Upper lobe of left lung (tissue), 6 donors: ENCODE measurements around the gene ZNF839. TPM values are rescaled to one million over a fixed set of nuclear protein-coding genes. Genes with fewer than 3 reads are reported as not detected.

ENCODE experiments used
- ATAC-seq, 2 donors: fragments of 200-7000 bp; cut with Tn5 transposase; one replicate each; pipeline ENCODE4 v1.9.1; 2022; ENCODE audit warnings: mild to moderate bottlenecking in 2 of 2, moderate library complexity in 2 of 2; ENCODE audit not compliant: low FRiP score in 2 of 2
- DNase-seq, 2 donors: peaks; one replicate each; pipeline ENCODE4 v3.0.0-alpha.2; 2019 to 2020
- H3K27ac ChIP-seq, 4 donors: fragments of 200-600 bp; sonication (generic); one replicate each; pipeline ENCODE4 v1.5.1; 2016 to 2019
- H3K27me3 ChIP-seq, 4 donors: fragments of 200-600 bp; sonication (generic); one replicate each; pipeline ENCODE4 v1.5.1; 2017 to 2019
- H3K36me3 ChIP-seq, 4 donors: fragments of 200-600 bp; sonication (generic); one replicate each; pipeline ENCODE4 v1.5.1; 2016 to 2019
- H3K4me1 ChIP-seq, 4 donors: fragments of 200-600 bp; sonication (generic); one replicate each; pipeline ENCODE4 v1.5.1; 2018 to 2019
- H3K4me3 ChIP-seq, 4 donors: fragments of 200-600 bp; sonication (generic); one replicate each; pipeline ENCODE4 v1.5.1; 2017 to 2019; ENCODE audit warnings: mild to moderate bottlenecking in 2 of 4, moderate library complexity in 1 of 4
- H3K9me3 ChIP-seq, 4 donors: fragments of 200-600 bp; sonication (generic); one replicate each; pipeline ENCODE4 v1.5.1; 2018 to 2019
- EP300 ChIP-seq, 4 donors: sonication (generic); formaldehyde crosslinking; IDR thresholded peaks; one replicate each; pipeline ENCODE4 v1.5.1; 2017; ENCODE audit warnings: antibody characterized with exemption in 4 of 4, control low read depth in 2 of 4
- POLR2A ChIP-seq, 4 donors: fragments of 450-650 bp; IDR thresholded peaks; one replicate each; pipeline ENCODE4 v1.5.1; 2016 to 2017; ENCODE audit warnings: antibody characterized with exemption in 4 of 4, mild to moderate bottlenecking in 2 of 4
- POLR2AphosphoS5 ChIP-seq, 2 donors: sonication (generic); formaldehyde crosslinking; IDR thresholded peaks; one replicate each; pipeline ENCODE4 v1.5.1; 2017; ENCODE audit warnings: antibody characterized with exemption in 2 of 2
- WGBS, 2 donors: methylation state at CpG; one replicate each; pipeline ENCODE4 v1.1.5; 2017 to 2018; 5-methylcytosine and 5-hydroxymethylcytosine counted together
- total RNA-seq, 6 donors: library from RNA; depleted of rRNA in 4 of 6; stranded (reverse); fragments of >200 nt in 4 of 6; gene quantifications; one replicate each; pipeline versions ENCODE4 v1.1.0 to v1.2.1, GENCODE V29; 2016 to 2021
- TF ChIP-seq, protein P1 (sequence below), 6 experiments: fragments of 450-650 bp in 4 of 6; fragments of 200-600 bp in 2 of 6; sonication (generic) in 2 of 6; IDR thresholded peaks; one replicate each; pipeline ENCODE4 v1.5.1; 2016 to 2019; ENCODE audit warnings: antibody characterized with exemption in 6 of 6
- donor health status: DM: no; HTN: no; CAD: no; lungs with moderate emphysema.
- donor health status: DM: no; HTN: yes; CAD: no; lungs with severe emphysema.

Gene ZNF839
- total RNA-seq, 6 donors from 2014 or later, result 8.7 to 37.7 (median 14.1) TPM

DNA sequence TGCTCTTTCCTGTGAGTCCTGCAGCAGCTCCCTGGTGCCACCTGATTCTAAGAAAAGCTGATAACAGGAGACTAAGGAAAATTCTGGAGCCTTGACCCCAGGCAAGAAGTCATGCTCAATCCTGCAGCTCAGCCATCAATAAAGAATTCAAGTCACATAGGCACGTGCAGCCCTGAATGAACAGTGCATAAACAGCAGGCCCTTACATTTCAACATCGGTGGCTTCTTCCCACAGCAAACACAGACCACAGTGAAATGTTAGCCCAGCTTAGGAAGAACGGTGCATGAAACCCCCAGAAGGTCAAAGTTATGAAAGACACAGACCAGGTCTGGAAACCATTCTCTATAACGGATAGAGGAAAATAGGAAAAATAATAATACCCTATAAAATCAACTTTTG is 32.7 kb downstream of the ZNF839 start:
- WGBS, 2 donors, result 79 to 87% methylated on average over 4 of the region's 4 CpGs
- Histone ChIP-seq H3K9me3 (no peaks in the 10 kb centered on the region), H3K27me3 (no peaks in the 10 kb centered on the region), H3K4me1 (peaks cover 0 to 19% (median 15%) of the 10 kb centered on the region in 4 donors), H3K4me3 (no peak overlapping the region), H3K36me3 (peaks cover 25 to 83% (median 55%) of the 10 kb centered on the region in 4 donors), H3K27ac (peak overlapping the region; percentile 9 to 79 (median 68))
- no peak for DNase-seq
- TF ChIP-seq POLR2AphosphoS5 (IDR thresholded peaks at IDR 0.05) (no peak), POLR2A (IDR thresholded peaks at IDR 0.05) (no peak), EP300 (IDR thresholded peaks at IDR 0.05) (no peak)
- TF ChIP-seq, protein P1, sequence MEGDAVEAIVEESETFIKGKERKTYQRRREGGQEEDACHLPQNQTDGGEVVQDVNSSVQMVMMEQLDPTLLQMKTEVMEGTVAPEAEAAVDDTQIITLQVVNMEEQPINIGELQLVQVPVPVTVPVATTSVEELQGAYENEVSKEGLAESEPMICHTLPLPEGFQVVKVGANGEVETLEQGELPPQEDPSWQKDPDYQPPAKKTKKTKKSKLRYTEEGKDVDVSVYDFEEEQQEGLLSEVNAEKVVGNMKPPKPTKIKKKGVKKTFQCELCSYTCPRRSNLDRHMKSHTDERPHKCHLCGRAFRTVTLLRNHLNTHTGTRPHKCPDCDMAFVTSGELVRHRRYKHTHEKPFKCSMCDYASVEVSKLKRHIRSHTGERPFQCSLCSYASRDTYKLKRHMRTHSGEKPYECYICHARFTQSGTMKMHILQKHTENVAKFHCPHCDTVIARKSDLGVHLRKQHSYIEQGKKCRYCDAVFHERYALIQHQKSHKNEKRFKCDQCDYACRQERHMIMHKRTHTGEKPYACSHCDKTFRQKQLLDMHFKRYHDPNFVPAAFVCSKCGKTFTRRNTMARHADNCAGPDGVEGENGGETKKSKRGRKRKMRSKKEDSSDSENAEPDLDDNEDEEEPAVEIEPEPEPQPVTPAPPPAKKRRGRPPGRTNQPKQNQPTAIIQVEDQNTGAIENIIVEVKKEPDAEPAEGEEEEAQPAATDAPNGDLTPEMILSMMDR (IDR thresholded peaks at IDR 0.05), result no peak
- no peak for ATAC-seq

DNA sequence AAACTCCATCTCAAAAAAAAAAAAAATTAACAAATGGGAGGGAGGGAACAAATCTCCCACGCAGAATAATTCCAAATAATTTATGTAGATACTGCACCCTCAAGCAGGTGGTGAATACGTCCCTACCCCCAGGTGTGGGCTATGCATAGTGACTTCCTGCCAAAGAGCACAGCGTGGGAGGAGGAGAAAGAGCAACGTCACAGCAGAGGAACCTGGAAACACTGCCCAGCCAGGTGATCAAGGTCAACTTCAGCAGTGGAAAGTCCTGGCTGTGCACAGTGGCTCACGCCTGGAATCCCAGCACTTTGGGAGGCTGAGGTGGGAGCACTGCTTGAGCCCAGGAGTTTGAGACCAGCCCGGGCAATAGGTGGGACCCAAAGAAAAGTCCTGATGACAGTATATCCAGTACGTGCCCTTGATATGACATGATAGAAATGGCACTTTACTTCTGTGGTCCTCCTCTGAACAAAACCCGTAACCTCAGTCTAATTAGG is 33.6 kb downstream of the ZNF839 start:
- H3K4me1 ChIP-seq, result peaks cover 0 to 19% (median 15%) of the 10 kb centered on the region in 4 donors
- no peaks in the 10 kb centered on the region for H3K9me3 ChIP-seq
- no peaks in the 10 kb centered on the region for H3K27me3 ChIP-seq
- 89 to 90% methylated on average over 8 of the region's 8 CpGs for WGBS, 2 donors
- H3K36me3 ChIP-seq, result peaks cover 25 to 83% (median 55%) of the 10 kb centered on the region in 4 donors
- H3K4me3 ChIP-seq, result no peak overlapping the region
- peak overlapping the region; percentile 9 to 79 (median 68) for H3K27ac ChIP-seq
- TF ChIP-seq POLR2AphosphoS5 (IDR thresholded peaks at IDR 0.05), result no peak
- TF ChIP-seq, protein P1 (IDR thresholded peaks at IDR 0.05), result no peak
- no peak for TF ChIP-seq EP300 (IDR thresholded peaks at IDR 0.05)
- TF ChIP-seq POLR2A (IDR thresholded peaks at IDR 0.05), result no peak
- ATAC-seq (no peak), DNase-seq (peak in 1 of 2 donors; percentile 28)

DNA sequence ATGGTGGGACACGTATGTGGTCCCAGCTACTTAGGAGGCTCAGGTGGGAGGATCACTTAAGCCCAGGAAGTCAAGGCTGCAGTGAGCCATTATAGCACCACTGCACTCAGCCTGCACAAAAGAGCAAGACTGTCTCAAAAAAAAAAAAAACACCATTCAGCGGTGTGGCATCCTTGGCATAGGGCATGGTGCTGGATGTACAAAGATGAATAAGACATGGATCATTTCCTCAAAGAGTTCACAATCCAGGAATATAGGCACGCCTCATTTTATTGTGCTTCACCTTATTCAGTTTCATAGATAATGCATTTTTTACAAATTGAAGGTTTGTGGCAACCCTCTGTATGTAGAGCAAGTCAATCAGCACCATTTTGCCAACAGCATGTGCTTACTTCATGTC is 36.7 kb downstream of the ZNF839 start:
- Histone ChIP-seq H3K27ac (no peak overlapping the region), H3K27me3 (no peaks in the 10 kb centered on the region), H3K36me3 (peaks cover 20 to 75% (median 52%) of the 10 kb centered on the region in 4 donors), H3K9me3 (no peaks in the 10 kb centered on the region), H3K4me1 (peaks cover under 1 to 13% (median 9%) of the 10 kb centered on the region in 4 donors), H3K4me3 (no peak overlapping the region)
- DNase-seq (no peak), ATAC-seq (no peak)
- TF ChIP-seq POLR2A (IDR thresholded peaks at IDR 0.05), result no peak
- TF ChIP-seq, protein P1 (IDR thresholded peaks at IDR 0.05), result no peak
- TF ChIP-seq POLR2AphosphoS5 (IDR thresholded peaks at IDR 0.05), result no peak
- 86 to 100% methylated on average over 3 of the region's 3 CpGs for WGBS, 2 donors

DNA sequence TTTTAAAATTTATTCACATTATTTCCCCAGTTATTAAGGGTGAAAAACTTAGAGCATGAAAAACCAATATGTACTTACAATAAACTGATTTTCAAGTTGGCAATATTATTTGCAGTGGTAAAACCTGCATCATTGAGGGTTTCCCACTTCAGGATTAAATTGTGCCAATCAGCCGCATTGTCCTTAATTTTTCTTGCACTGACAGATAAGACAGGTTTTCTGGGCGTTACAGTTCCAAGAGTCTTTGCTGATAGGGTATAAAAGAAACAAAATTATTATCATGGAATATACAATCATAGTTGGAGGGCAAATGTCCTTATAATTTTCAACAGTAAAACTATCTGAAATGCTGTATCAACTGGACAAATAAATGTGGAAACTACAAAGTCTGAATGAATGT is 39.8 kb downstream of the ZNF839 start:
- TF ChIP-seq EP300 (IDR thresholded peaks at IDR 0.05), result no peak
- TF ChIP-seq POLR2A (IDR thresholded peaks at IDR 0.05), result no peak
- no peak for TF ChIP-seq POLR2AphosphoS5 (IDR thresholded peaks at IDR 0.05)
- TF ChIP-seq, protein P1 (IDR thresholded peaks at IDR 0.05), result no peak
- H3K4me1 ChIP-seq, result peaks cover 17 to 20% (median 19%) of the 10 kb centered on the region in 4 donors
- ATAC-seq, result no peak
- H3K27me3 ChIP-seq, result no peaks in the 10 kb centered on the region
- H3K36me3 ChIP-seq, result peaks cover 18 to 49% (median 33%) of the 10 kb centered on the region in 4 donors
- H3K4me3 ChIP-seq, result no peak overlapping the region
- no peak for DNase-seq
- 93 to 99% methylated on average over 2 of the region's 2 CpGs for WGBS, 2 donors
- no peaks in the 10 kb centered on the region for H3K9me3 ChIP-seq
- H3K27ac ChIP-seq, result no peak overlapping the region

DNA sequence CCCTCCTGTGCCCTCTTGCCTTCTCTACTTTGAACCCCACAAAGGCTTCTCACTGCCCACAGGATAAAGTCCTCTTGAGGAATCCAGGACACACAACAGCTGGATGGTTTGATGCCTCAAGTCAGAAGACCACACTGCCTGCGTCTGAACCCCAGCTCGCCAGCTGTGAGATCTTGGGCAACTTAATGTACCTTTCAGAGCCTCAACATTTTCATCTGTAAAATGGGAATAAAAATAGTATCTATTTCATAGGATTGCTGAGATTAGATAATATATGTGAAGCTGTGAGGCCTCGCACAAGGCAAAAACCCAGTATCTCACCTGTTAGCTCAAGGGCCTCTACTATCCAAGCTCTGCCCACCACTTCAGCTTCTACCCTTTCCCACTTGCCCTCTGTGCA is 40.8 kb downstream of the ZNF839 start:
- 94 to 98% methylated on average over 3 of the region's 3 CpGs for WGBS, 2 donors
- Histone ChIP-seq H3K4me1 (peaks cover 17 to 20% (median 20%) of the 10 kb centered on the region in 4 donors), H3K27me3 (no peaks in the 10 kb centered on the region), H3K9me3 (no peaks in the 10 kb centered on the region), H3K36me3 (peaks cover 10 to 38% (median 22%) of the 10 kb centered on the region in 4 donors), H3K4me3 (no peak overlapping the region), H3K27ac (no peak overlapping the region)
- ATAC-seq, result no peak
- TF ChIP-seq EP300 (IDR thresholded peaks at IDR 0.05), result no peak
- TF ChIP-seq POLR2AphosphoS5 (IDR thresholded peaks at IDR 0.05), result no peak
- TF ChIP-seq, protein P1 (IDR thresholded peaks at IDR 0.05), result no peak
- no peak for TF ChIP-seq POLR2A (IDR thresholded peaks at IDR 0.05)
- DNase-seq, result no peak
